BLaER1 (cell line): Measurements from ENCODE around the gene CGREF1.

Experiments used
- H3K27ac ChIP-seq: shearing (Covaris generic); formaldehyde crosslinking; 2 replicates; pipeline ENCODE4 v1.8.1; 2022
- H3K27me3 ChIP-seq: shearing (Covaris generic); formaldehyde crosslinking; 2 replicates; pipeline ENCODE4 v1.8.1; 2022
- H3K36me3 ChIP-seq: shearing (Covaris generic); formaldehyde crosslinking; 2 replicates; pipeline ENCODE4 v1.8.1; 2022
- H3K4me1 ChIP-seq: shearing (Covaris generic); formaldehyde crosslinking; 2 replicates; pipeline ENCODE4 v1.8.1; 2022
- H3K4me2 ChIP-seq: shearing (Covaris generic); formaldehyde crosslinking; 2 replicates; pipeline ENCODE4 v1.8.1; 2022
- H3K4me3 ChIP-seq: shearing (Covaris generic); formaldehyde crosslinking; 2 replicates; pipeline ENCODE4 v1.8.1; 2022
- H3K9ac ChIP-seq: shearing (Covaris generic); formaldehyde crosslinking; 2 replicates; pipeline ENCODE4 v1.8.1; 2022
- H3K9me3 ChIP-seq: shearing (Covaris generic); formaldehyde crosslinking; 2 replicates; pipeline ENCODE4 v1.8.1; 2022
- H4K20me1 ChIP-seq: shearing (Covaris generic); formaldehyde crosslinking; 2 replicates; pipeline ENCODE4 v1.8.1; 2022
- Cebpa-rat ChIP-seq: shearing (Covaris generic); IDR thresholded peaks from 2 replicates; pipeline ENCODE4 v1.8.1; 2022

CGREF1 gene, protein sequence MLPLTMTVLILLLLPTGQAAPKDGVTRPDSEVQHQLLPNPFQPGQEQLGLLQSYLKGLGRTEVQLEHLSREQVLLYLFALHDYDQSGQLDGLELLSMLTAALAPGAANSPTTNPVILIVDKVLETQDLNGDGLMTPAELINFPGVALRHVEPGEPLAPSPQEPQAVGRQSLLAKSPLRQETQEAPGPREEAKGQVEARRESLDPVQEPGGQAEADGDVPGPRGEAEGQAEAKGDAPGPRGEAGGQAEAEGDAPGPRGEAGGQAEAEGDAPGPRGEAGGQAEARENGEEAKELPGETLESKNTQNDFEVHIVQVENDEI

DNA sequence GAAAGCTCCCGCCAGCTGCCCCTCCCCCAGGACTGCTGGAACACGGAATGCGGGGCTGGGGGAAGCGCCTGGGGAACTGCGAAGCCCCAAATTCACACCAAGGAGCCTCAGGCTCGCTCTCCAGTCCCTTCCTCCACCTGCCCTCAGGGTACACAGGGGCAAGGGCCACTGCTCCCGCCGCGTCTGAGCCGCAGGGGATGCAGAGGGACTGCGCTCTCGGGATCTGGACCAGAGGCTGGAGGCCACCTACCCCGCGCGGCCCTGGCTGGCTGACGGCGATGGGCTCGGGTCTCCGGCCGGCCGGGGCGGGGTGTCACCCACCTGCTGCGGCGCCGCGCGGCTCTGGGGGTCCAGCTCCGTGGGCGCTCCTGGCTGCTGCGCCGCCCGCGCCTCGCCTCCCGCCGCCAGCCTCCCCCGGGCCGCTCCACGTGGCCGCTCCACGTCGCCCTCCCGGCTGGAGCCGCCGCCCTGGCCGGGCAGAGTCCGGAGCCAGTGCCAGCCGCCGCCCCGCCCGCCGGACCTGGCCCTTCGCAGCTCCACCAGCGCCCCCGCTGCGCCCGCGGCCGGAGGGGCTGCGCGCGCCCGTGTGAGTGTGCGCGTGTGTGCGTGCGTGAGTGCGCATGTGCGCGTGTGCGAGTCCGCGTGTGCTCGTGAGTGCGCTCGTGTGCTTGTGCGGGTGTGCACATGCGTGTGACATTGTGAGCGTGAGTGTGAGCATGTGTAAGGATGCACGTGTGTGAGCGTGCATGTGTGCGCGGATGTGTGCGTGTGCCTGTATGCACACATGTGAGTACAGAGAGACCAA, at the start of gene CGREF1:
CGREF1 (minus strand) TSS at position 604 of the 805 bp plus-strand sequence. CDS start 14,762 bp downstream, outside the sequence.
- H3K9ac ChIP-seq: peak within 1 kb of the TSS; percentile 60
- H3K27me3 ChIP-seq: peaks cover 69% of the 10 kb centered on the region
- 0 out of 2 replicates have a peak, but pooled peaks cover 12% of the 10 kb centered on the region for H3K4me1 ChIP-seq
- H3K36me3 ChIP-seq: no peaks in the 10 kb centered on the region
- H3K4me2 ChIP-seq: peak within 1 kb of the TSS; percentile 85
- no peaks in the 10 kb centered on the region for H4K20me1 ChIP-seq
- H3K27ac ChIP-seq: 0 out of 2 replicates have a peak within 1 kb of the TSS, but pooled peaks have one; percentile 26
- no peaks in the 10 kb centered on the region for H3K9me3 ChIP-seq
- TF ChIP-seq Cebpa-rat: no peak
- peak within 1 kb of the TSS; percentile 68 for H3K4me3 ChIP-seq

DNA sequence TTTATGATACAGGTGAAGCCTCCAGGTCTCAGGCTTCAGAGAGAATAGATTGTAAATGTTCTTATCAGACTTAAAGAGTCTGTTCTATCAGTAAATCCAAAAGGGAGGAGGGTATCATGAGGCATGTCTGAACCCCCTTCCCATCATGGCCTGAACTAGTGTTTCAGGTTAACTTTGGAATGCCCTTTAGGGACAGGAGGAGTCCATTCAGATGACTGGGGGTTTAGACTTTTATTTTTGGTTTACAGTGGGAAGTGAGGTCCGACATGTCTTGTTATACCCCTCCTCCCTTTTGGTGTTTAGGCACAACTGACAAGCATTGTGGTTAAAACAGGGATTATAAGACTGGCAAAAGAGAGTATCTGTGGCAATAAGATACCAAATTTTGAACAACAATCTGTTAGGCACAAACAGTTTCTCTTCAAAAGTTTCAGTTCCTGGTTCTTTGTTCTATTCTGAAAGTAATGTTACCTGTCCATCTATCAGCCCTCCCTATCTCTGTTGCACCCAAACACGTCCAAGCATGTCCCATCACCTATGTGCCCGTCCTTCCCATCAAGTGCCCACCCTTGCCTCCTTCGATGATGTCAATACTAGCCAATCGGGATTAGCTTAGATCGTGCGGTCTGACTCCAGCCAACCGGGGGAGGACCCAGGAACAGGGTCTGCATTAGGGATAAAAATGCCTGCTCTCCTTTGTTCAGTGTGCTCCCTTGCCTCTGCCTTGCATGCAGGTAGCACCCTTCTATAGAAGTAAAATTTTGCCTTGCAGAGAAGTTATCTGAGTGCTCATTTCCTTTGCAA, 46.2 kb upstream of the CGREF1 start:
- H3K9ac ChIP-seq: no peak overlapping the region
- no peaks in the 10 kb centered on the region for H3K27me3 ChIP-seq
- peaks cover 3% of the 10 kb centered on the region; the same call in 1 of the 2 replicates for H3K4me1 ChIP-seq
- H3K36me3 ChIP-seq: no peaks in the 10 kb centered on the region
- no peak overlapping the region for H3K4me3 ChIP-seq
- H3K4me2 ChIP-seq: no peak overlapping the region
- TF ChIP-seq Cebpa-rat: no peak
- no peak overlapping the region for H3K27ac ChIP-seq
- H4K20me1 ChIP-seq: no peaks in the 10 kb centered on the region
- H3K9me3 ChIP-seq: 0 out of 2 replicates have a peak, but pooled peaks cover 5% of the 10 kb centered on the region

DNA sequence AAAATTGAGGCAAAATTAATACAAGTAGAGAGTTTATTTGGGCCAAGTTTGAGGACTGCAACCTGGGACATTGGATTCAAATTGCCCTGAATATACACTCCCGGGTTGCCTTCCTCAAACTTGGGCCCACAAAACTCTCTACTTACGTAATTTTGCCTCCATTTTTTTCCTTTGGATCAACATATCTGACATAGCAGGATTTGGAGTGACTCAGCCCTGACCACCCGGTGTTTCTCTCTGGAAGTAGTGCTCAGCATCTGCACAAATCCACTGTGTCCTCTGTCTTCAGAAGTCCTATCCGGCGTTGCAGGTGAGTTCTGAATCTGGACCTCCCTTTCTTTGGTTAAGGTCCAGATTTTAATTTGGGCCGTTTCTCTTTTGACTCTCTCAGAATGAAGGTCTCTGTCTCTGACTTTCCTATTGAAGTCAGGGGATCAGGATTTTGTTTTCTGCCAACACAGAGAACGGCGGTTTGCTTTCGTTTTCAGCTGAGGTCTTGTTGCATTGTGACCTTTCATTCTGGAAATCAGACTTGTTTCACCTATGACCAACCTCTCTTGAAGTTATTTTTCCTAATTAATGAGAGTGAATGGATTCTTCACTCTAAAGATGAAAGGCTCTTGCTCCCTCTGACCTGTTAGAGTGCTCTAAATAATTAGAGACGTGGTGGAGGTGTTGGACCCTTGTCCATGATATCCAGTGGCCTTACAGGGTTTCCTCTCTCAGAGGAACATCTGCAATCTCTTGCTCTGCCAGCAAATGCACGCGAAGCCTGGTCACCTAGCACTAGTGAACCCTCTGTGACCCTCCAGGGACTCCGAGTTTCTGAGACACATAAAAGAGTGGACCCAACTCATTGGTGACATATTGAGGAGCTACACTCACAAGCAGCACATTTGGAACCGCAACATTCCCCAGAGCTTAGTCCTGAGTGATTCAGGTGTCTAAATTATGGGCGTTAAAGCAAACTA, 43.5 kb upstream of the CGREF1 start:
- Histone ChIP-seq H3K36me3 (no peaks in the 10 kb centered on the region), H3K27me3 (no peaks in the 10 kb centered on the region), H3K9me3 (0 out of 2 replicates have a peak, but pooled peaks cover 5% of the 10 kb centered on the region), H3K4me2 (no peak overlapping the region), H4K20me1 (no peaks in the 10 kb centered on the region), H3K27ac (no peak overlapping the region), H3K4me1 (no peaks in the 10 kb centered on the region), H3K9ac (no peak overlapping the region), H3K4me3 (no peak overlapping the region)
- no peak for TF ChIP-seq Cebpa-rat

DNA sequence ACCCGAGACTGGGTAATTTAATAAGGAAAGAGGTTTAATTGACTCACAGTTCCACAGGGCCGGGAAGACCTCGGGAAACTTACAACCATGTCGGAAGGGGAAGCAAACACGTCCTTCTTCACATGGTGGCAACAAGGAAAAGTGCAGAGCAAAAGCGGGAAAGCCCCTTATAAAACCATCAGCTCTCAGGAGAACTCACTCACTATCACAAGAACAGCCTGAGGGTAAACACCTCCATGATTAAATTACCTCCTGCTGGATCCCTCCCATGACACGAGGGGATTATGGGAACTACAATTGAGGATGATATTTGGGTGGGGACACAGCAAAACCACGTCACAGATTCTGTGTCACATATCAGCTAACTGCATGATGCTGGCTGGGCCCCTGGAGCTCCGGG, 41.3 kb upstream of the CGREF1 start:
- Histone ChIP-seq H4K20me1 (no peaks in the 10 kb centered on the region), H3K27ac (no peak overlapping the region), H3K4me1 (no peaks in the 10 kb centered on the region), H3K9ac (no peak overlapping the region), H3K4me3 (no peak overlapping the region), H3K4me2 (no peak overlapping the region), H3K9me3 (no peaks in the 10 kb centered on the region), H3K36me3 (no peaks in the 10 kb centered on the region), H3K27me3 (no peaks in the 10 kb centered on the region)
- TF ChIP-seq Cebpa-rat: no peak

DNA sequence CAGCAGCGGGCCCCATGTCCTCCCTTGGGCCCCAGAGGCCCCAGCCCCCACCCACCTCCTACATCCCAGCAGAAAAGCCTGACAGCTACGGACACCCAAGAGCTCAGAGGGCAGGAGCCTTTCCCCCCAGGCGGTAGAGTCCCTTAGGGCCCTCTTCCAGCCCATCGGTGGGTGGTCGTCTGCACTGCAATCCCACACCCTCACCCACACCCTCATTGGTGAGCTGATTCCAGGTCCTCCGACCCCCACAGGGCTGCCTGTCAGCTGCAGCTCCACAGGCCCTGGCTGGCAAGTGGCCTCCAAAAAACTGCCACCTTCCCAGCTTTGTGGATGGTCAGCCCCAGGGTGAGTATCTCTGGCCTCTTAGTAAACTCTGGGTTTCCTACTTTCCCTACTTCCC, 40.3 kb upstream of the CGREF1 start:
- Histone ChIP-seq H3K27me3 (no peaks in the 10 kb centered on the region), H3K4me1 (no peaks in the 10 kb centered on the region), H3K27ac (no peak overlapping the region), H3K9me3 (no peaks in the 10 kb centered on the region), H4K20me1 (no peaks in the 10 kb centered on the region), H3K4me3 (no peak overlapping the region), H3K4me2 (no peak overlapping the region), H3K36me3 (no peaks in the 10 kb centered on the region), H3K9ac (no peak overlapping the region)
- TF ChIP-seq Cebpa-rat: no peak

DNA sequence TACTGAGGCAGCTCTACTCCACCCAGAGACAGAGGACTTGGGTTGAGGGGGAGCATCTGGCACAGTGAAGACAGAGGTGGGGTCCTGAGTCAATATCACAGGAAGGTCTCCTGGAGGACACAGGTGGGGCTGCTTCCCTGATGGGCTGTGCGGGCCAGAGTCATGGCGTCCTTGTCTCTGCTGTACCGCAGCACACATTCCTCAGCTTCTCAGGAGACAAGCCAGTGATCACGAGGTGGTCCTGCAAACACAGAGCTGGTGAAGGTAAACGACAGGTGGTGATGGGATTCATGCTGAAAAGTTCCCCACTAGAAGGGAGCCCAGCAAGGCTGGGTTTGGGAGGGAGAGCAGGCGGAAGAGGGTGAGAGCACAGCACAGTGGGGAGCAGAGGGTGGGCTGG, 39.5 kb upstream of the CGREF1 start:
- Histone ChIP-seq H3K4me2 (no peak overlapping the region), H3K9me3 (no peaks in the 10 kb centered on the region), H3K36me3 (no peaks in the 10 kb centered on the region), H3K4me3 (no peak overlapping the region), H3K27ac (no peak overlapping the region), H3K27me3 (no peaks in the 10 kb centered on the region), H4K20me1 (no peaks in the 10 kb centered on the region), H3K4me1 (no peaks in the 10 kb centered on the region), H3K9ac (no peak overlapping the region)
- TF ChIP-seq Cebpa-rat: no peak

DNA sequence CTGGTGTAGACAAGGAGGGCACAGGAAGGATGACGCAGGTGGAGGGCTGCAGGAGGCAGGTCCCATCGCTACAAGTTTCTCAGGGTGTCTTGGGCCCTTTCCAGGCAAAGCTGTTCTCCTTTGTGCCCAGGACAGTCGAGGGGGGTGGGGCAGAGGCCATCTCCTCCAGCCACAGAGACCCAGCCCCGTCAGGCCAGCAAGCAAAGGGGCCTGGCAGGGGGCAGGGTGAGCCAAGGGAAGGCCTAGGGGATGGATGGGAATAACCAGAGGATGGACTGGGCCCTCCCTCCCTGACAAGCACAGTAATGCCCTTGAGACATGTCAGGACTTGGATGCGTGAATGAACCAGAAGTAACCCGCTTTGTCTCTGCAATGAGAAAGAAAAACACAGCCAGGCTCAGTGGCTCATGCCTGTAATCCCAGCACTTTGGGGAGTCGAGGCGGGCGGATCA, 36.2 kb upstream of the CGREF1 start:
- Histone ChIP-seq H3K4me1 (no peaks in the 10 kb centered on the region), H3K4me3 (no peak overlapping the region), H3K27ac (no peak overlapping the region), H3K9ac (no peak overlapping the region), H3K27me3 (no peaks in the 10 kb centered on the region), H3K9me3 (no peaks in the 10 kb centered on the region), H4K20me1 (no peaks in the 10 kb centered on the region), H3K36me3 (no peaks in the 10 kb centered on the region), H3K4me2 (no peak overlapping the region)
- TF ChIP-seq Cebpa-rat: no peak

DNA sequence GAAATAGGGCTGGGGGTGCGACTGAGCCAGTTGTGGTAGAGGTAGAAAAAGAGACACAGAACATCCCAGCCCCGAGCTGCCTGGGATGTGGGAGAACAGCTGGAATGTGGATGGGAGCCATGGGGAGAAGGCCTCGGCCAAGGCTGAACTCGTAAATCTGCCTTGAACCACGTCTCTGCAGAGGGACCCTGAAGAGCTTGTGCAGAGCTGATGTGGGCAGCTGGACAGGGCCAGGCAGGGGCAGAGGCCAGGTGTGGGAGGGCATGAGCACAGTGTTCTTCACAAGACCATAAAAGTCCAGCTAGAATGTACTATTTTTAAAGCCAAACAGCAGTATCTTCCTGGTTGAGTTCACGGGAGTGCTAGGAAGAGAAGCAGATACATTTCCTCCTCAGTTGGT, 35.6 kb upstream of the CGREF1 start:
- H3K4me1 ChIP-seq: no peaks in the 10 kb centered on the region
- no peaks in the 10 kb centered on the region for H3K36me3 ChIP-seq
- H4K20me1 ChIP-seq: no peaks in the 10 kb centered on the region
- H3K9ac ChIP-seq: no peak overlapping the region
- H3K27ac ChIP-seq: no peak overlapping the region
- H3K4me3 ChIP-seq: no peak overlapping the region
- no peak overlapping the region for H3K4me2 ChIP-seq
- no peaks in the 10 kb centered on the region for H3K9me3 ChIP-seq
- H3K27me3 ChIP-seq: no peaks in the 10 kb centered on the region
- no peak for TF ChIP-seq Cebpa-rat
